Endothelial cell of coronary artery (primary cell): ENCODE data around the gene RCAN2. TPM values are rescaled to one million over a fixed set of nuclear protein-coding genes. Genes with fewer than 3 reads are reported as not detected.

Experiments
- total RNA-seq: library from RNA; depleted of rRNA; stranded (reverse); fragments of >200 nt; gene quantifications from 2 replicates; pipeline ENCODE4 v1.2.3, GENCODE V29; 2014

Gene RCAN2
- 0.09 TPM in 2 replicates for total RNA-seq

GRCh38 chr6:46491201-46491627 is at the start of gene RCAN2:
RCAN2 (minus strand) TSS chr6:46491449.

Other genes with a start within 250 kb of the RCAN2 start
- gene CYP39A1, start 161.4 kb upstream of the RCAN2 start, total RNA-seq, result 0.09 and 0.18 TPM in 2 replicates
- 1.1 and 1.9 TPM in 2 replicates for gene SLC25A27, start 161.5 kb upstream of the RCAN2 start, total RNA-seq
- under 0.01 and 0.09 TPM in 2 replicates for gene TDRD6, start 196.4 kb upstream of the RCAN2 start, total RNA-seq
- gene PLA2G7, start 243.9 kb upstream of the RCAN2 start, total RNA-seq, result 0.27 TPM in 1 of 2 replicates, not detected in the other